GM10266 (cell line): ENCODE measurements around the gene STEAP1B.

ENCODE experiments used
- DNase-seq: peaks from one replicate; pipeline ENCODE4 v3.0.0; 2012; ENCODE audit errors: extremely low spot score
- CTCF ChIP-seq: IDR thresholded peaks from 2 replicates; pipeline ENCODE4 v1.5.1; 2012; ENCODE audit warnings: mild to moderate bottlenecking, low read depth; ENCODE audit not compliant: control insufficient read depth, insufficient read depth; ENCODE audit errors: missing control alignments

Gene STEAP1B

GRCh38 chr7:22430457-22430856 is 69.5 kb downstream of the STEAP1B start:
- TF ChIP-seq CTCF = no peak
- no peak for DNase-seq

GRCh38 chr7:22429386-22429785 is 70.6 kb downstream of the STEAP1B start:
- DNase-seq = no peak
- TF ChIP-seq CTCF = no peak

- DNase-seq = no peak
- no peak for TF ChIP-seq CTCF
Observed at GRCh38 chr7:22427855-22428254, 72.1 kb downstream of the STEAP1B start.

GRCh38 chr7:22427104-22427503 is 72.9 kb downstream of the STEAP1B start:
- no peak for DNase-seq
- no peak for TF ChIP-seq CTCF

GRCh38 chr7:22426463-22427094 is 73.4 kb downstream of the STEAP1B start:
- TF ChIP-seq CTCF = no peak
- DNase-seq = no peak

GRCh38 chr7:22425361-22425760 is 74.6 kb downstream of the STEAP1B start:
- TF ChIP-seq CTCF = no peak
- no peak for DNase-seq

GRCh38 chr7:22422831-22423615 is 77.0 kb downstream of the STEAP1B start:
- no peak for TF ChIP-seq CTCF
- DNase-seq = no peak
